ENCODE data around the gene GNRH2. TPM values are rescaled to one million over a fixed set of nuclear protein-coding genes. Genes with fewer than 3 reads are reported as not detected.
A peak's percentile ranks its signal among the peaks of the same experiment; 100 is the strongest.

Gene GNRH2
- total and polyA plus RNA-seq, 8 donors = not detected

DNA sequence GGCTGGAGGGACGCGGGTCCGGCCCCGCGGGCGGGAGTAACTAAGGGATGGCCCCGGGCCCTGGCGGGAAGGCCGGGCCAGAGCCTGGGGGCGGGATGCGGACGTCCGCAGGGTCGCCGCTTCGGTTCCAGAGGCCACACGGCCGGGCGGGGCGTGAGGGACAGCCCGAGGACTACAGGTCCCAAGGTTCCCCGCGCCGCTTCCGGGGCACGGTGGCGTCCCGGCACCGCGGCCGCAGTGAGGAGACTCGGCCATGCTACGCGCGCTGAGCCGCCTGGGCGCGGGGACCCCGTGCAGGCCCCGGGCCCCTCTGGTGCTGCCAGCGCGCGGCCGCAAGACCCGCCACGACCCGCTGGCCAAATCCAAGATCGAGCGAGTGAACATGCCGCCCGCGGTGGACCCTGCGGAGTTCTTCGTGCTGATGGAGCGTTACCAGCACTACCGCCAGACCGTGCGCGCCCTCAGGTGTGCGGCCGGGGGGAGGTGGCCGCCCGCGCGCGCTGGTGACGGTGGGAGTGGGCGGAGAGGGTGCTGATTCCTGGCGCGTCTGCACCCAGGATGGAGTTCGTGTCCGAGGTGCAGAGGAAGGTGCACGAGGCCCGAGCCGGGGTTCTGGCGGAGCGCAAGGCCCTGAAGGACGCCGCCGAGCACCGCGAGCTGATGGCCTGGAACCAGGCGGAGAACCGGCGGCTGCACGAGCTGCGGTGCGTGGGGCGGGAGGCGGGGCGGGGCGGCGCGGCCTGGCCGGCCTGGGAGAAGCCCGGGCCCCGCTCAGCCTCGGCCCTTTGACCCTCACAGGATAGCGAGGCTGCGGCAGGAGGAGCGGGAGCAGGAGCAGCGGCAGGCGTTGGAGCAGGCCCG, 2.6 kb downstream of the GNRH2 start, which contains the start of gene MRPS26:
Gene MRPS26 (plus strand): TSS at position 237 of the 861 bp plus-strand sequence. CDS start 17 bp downstream, at position 254.
- 0% methylated on average over 96 to 104 of the region's 104 CpGs for WGBS, 2 donors
- H3K27ac ChIP-seq = peak within 1 kb of the TSS; percentile 45 to 85 (median 78)
- FAIRE-seq (no peak), DNase-seq (peak; percentile 86 to 96 (median 88)), ATAC-seq (peak; percentile 92 to 97 (median 94))
- peaks cover 0 to 21% (median 6%) of the 10 kb centered on the region in 3 donors for H3K4me1 ChIP-seq
- H3K4me3 ChIP-seq = peak within 1 kb of the TSS; percentile 87 to 96 (median 94)
- no peak for TF ChIP-seq CTCF (IDR thresholded peaks at IDR 0.05)
- H3K9me3 ChIP-seq = no peaks in the 10 kb centered on the region
- H3K36me3 ChIP-seq = peaks cover 0 to 14% (median 11%) of the 10 kb centered on the region in 3 donors
- no peaks in the 10 kb centered on the region for H3K27me3 ChIP-seq
- intact Hi-C loops (cut with DNase I) = no loop called here

GRCh38 chr20:3046677-3047462, 3.4 kb downstream of the GNRH2 start:
- H3K4me1 ChIP-seq = peaks cover 0 to 16% (median 6%) of the 10 kb centered on the region in 3 donors
- peak in 2 of 6 donors; percentile 33 to 82 for DNase-seq
- ATAC-seq = peak in 3 of 4 donors; percentile 1 to 17 (median 4)
- no peaks in the 10 kb centered on the region for H3K27me3 ChIP-seq
- TF ChIP-seq CTCF (IDR thresholded peaks at IDR 0.05) = no peak
- H3K27ac ChIP-seq = peak overlapping the region; percentile 45 to 85 (median 78)
- H3K4me3 ChIP-seq = peak overlapping the region; percentile 87 to 96 (median 94)
- WGBS, 2 donors = 28 to 38% methylated on average over 36 to 39 of the region's 39 CpGs
- intact Hi-C loops (cut with DNase I) = no loop called here
- no peaks in the 10 kb centered on the region for H3K9me3 ChIP-seq
- H3K36me3 ChIP-seq = peaks cover 0 to 14% (median 11%) of the 10 kb centered on the region in 3 donors
- FAIRE-seq = no peak

DNA sequence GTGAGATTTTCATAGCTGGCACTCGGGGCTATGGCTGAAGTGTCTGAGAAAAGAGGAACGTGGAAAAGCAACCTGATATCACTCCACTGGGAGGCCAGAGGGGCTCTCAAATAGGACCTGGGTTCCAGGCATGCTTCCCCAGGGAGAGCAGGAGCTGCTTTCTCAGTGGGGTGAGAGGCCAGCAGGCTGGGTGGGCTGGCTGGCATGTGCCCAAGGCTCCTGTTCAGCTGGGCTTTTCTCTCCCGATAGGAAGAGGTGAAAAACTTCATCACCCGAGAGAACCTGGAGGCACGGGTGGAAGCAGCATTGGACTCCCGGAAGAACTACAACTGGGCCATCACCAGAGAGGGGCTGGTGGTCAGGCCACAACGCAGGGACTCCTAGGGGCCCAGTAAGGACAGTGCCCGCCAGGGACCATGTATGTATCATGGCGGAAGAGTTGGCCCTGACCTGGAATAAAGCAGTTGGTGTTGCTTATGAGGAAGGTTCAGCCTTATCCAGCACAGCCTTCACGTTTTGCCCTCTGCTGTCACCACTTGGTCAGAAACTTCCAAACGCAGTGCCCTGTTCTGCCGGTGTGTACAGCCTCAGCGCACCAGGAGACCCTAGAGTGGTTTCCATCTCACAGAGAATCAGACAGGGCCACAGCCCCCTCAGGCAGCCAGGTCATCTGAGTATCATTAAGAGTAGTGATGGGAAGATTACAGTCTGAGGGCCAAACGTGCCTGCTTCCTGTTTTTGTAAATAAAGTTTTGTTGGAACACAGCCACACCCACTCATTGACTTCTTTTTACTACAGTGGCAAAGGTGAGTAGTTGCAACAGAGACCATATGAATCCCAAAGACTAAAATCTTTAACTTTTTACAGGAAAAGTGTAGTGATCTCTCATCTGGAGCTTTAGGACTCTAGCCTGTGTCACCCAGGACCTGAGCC, 4.3 kb downstream of the GNRH2 start:
- ATAC-seq = no peak
- intact Hi-C loops (cut with DNase I) = no loop called here
- 83 to 84% methylated on average over 14 of the region's 14 CpGs for WGBS, 2 donors

More for the DNA sequence above, 4.3 kb downstream of the GNRH2 start:
- peaks cover 0 to 14% (median 11%) of the 10 kb centered on the region in 3 donors for H3K36me3 ChIP-seq
- no peak overlapping the region for H3K4me3 ChIP-seq
- H3K9me3 ChIP-seq = no peaks in the 10 kb centered on the region
- H3K27me3 ChIP-seq = no peaks in the 10 kb centered on the region
- peaks cover 0 to 11% (median 6%) of the 10 kb centered on the region in 3 donors for H3K4me1 ChIP-seq
- FAIRE-seq (no peak), DNase-seq (peak in 2 of 6 donors; percentile 36 to 61)
- no peak for TF ChIP-seq CTCF (IDR thresholded peaks at IDR 0.05)
- no peak overlapping the region for H3K27ac ChIP-seq

Data from pancreas (tissue), 10 donors.